Upper lobe of left lung (tissue), 4 donors: ENCODE measurements around the gene DYNLL1.

Source experiments
- EP300 ChIP-seq, 4 donors: sonication (generic); formaldehyde crosslinking; IDR thresholded peaks; one replicate each; pipeline ENCODE4 v1.5.1; 2017; ENCODE audit warnings: antibody characterized with exemption in 4 of 4, control low read depth in 2 of 4
- POLR2A ChIP-seq, 4 donors: fragments of 450-650 bp; IDR thresholded peaks; one replicate each; pipeline ENCODE4 v1.5.1; 2016 to 2017; ENCODE audit warnings: antibody characterized with exemption in 4 of 4, mild to moderate bottlenecking in 2 of 4
- POLR2AphosphoS5 ChIP-seq, 2 donors: sonication (generic); formaldehyde crosslinking; IDR thresholded peaks; one replicate each; pipeline ENCODE4 v1.5.1; 2017; ENCODE audit warnings: antibody characterized with exemption in 2 of 2
- TF ChIP-seq, protein P1 (sequence below), 6 experiments: fragments of 450-650 bp in 4 of 6; fragments of 200-600 bp in 2 of 6; sonication (generic) in 2 of 6; IDR thresholded peaks; one replicate each; pipeline ENCODE4 v1.5.1; 2016 to 2019; ENCODE audit warnings: antibody characterized with exemption in 6 of 6

DNA sequence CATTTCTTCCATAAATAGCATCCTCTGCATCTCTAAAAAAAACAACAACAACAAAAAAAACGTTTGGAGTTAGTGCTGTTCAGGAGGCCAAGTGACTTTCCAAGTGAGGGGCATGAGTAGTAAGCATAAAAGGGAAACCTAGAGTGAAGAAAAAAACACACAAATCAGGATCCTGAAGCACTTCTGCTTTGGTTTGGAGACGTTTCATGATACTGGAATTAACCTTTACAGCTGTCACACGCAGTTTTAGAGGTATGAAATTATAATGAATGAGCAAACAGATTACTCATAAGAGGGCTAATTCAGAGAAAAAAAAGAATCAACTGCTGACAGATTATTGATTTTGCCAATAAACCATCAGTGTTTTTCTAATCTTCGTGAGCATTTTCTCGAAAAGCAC lies 30.2 kb upstream of the DYNLL1 start:
- TF ChIP-seq, protein P1, sequence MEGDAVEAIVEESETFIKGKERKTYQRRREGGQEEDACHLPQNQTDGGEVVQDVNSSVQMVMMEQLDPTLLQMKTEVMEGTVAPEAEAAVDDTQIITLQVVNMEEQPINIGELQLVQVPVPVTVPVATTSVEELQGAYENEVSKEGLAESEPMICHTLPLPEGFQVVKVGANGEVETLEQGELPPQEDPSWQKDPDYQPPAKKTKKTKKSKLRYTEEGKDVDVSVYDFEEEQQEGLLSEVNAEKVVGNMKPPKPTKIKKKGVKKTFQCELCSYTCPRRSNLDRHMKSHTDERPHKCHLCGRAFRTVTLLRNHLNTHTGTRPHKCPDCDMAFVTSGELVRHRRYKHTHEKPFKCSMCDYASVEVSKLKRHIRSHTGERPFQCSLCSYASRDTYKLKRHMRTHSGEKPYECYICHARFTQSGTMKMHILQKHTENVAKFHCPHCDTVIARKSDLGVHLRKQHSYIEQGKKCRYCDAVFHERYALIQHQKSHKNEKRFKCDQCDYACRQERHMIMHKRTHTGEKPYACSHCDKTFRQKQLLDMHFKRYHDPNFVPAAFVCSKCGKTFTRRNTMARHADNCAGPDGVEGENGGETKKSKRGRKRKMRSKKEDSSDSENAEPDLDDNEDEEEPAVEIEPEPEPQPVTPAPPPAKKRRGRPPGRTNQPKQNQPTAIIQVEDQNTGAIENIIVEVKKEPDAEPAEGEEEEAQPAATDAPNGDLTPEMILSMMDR (IDR thresholded peaks at IDR 0.05) = no peak
- TF ChIP-seq POLR2AphosphoS5 (IDR thresholded peaks at IDR 0.05) (no peak), POLR2A (IDR thresholded peaks at IDR 0.05) (no peak), EP300 (IDR thresholded peaks at IDR 0.05) (no peak)
